Measurements from ENCODE around the gene HPN.
"Not testable (repeated sequence)": the region's sequence is repeated elsewhere in the genome, so short reads cannot be mapped to it uniquely, and the experiment has no call there.

Gene HPN

DNA sequence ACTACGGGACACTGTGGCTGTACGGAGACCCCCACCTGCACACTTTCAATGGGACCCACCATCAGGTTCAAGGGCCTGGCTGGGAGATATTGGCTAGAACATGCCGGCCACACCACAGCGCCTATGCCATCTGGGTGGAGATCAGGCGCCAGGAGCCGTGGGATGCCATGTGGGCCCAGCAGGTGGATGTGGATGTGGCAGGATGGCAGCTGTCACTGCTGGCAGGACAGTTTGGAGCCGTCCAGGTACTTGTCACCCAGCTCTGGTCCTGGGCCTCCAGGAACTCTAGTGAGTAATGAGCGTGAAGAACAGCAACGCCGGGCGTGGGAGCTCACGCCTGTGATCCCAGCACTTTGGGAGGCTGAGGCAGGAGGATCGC lies 58.4 kb downstream of the HPN start:
- POLR2A ChIA-PET = no interaction called here
- TF ChIP-seq NFRKB (IDR thresholded peaks at IDR 0.05) (no peak), FOXM1 (IDR thresholded peaks at IDR 0.05; ENCODE audit: borderline replicate concordance) (no peak), SUZ12 (IDR thresholded peaks at IDR 0.05) (no peak), L3MBTL2 (conservative IDR thresholded peaks at IDR 0.05) (no peak), FOXA1 (IDR thresholded peaks at IDR 0.05) (no peak), ELF4 (IDR thresholded peaks at IDR 0.05) (no peak), BHLHE40 (IDR thresholded peaks at IDR 0.05; ENCODE audit: borderline replicate concordance) (no peak), TARDBP (IDR thresholded peaks at IDR 0.05) (no peak), SP1 (IDR thresholded peaks at IDR 0.05) (no peak), CTBP1 (IDR thresholded peaks at IDR 0.05; ENCODE audit: borderline replicate concordance) (no peak), HDGF (IDR thresholded peaks at IDR 0.05; ENCODE audit: borderline replicate concordance) (no peak), ZNF384 (IDR thresholded peaks at IDR 0.05) (no peak)
- TF ChIP-seq, protein P1, sequence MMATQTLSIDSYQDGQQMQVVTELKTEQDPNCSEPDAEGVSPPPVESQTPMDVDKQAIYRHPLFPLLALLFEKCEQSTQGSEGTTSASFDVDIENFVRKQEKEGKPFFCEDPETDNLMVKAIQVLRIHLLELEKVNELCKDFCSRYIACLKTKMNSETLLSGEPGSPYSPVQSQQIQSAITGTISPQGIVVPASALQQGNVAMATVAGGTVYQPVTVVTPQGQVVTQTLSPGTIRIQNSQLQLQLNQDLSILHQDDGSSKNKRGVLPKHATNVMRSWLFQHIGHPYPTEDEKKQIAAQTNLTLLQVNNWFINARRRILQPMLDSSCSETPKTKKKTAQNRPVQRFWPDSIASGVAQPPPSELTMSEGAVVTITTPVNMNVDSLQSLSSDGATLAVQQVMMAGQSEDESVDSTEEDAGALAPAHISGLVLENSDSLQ (IDR thresholded peaks at IDR 0.05) = no peak
- DNase-seq (ENCODE audit: extremely low spot score) = no peak
- CTCF ChIA-PET = no interaction called here

DNA sequence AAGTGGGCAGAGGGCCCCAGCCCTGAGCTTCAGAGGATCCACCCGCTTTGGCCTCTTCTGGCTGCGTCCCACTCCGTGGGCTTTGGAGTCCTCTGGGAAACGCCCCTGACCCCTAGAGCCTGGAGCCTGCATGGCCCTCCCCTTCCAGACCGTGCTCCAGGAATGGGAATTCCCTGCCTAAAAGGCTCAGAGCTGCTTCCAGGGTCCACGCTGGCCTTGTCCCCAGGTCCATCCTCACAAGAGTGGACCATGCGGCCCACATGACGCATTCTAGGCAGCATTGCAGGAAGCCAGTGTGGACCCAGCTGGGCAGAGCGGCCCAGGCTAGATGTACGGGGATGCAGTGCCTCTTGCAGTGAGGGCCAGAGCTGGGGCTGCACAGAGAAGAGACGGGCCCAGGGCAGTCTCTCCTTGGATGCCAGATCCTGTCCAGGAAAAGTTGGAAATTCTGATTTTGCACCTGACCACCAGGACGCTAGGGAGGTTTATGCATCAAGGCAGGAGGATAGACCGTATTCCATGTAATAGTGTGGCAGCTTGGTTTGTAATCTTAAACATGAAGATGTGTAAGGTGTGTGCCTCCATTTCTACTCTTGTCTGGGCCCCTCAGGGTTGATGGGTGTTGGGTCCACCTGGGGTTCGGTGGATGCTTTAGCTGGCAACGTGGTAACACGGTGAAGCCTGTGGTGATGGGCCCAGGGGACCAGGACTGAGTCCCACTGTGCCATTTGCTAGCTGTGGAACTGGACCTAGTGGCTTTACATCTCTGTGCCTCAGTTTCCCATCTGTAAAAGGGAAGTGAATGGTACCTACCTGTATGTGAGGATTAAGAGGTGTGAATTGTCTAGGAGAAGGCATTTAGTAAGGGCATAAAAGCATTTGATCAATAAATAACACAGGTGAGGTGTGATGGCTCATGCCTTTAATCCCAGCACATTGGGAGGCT lies 59.3 kb downstream of the HPN start:
- CTCF ChIA-PET = interaction anchor here (1.0 kb wide), 1 partner anchor 14 kb away, joined by 5 read pairs; no protein-coding TSS in a partner anchor
- TF ChIP-seq LEF1 (IDR thresholded peaks at IDR 0.05; ENCODE audit: borderline replicate concordance) (no peak), BHLHE40 (IDR thresholded peaks at IDR 0.05; ENCODE audit: borderline replicate concordance) (no peak), ZNF384 (IDR thresholded peaks at IDR 0.05) (no peak), TARDBP (IDR thresholded peaks at IDR 0.05) (no peak), SUZ12 (IDR thresholded peaks at IDR 0.05) (no peak), ARNT (IDR thresholded peaks at IDR 0.05) (no peak), ELF4 (IDR thresholded peaks at IDR 0.05) (no peak), FOXK2 (IDR thresholded peaks at IDR 0.05) (no peak), HDGF (IDR thresholded peaks at IDR 0.05; ENCODE audit: borderline replicate concordance) (no peak), NFRKB (IDR thresholded peaks at IDR 0.05) (no peak)
- DNase-seq (ENCODE audit: extremely low spot score) = no peak
- POLR2A ChIA-PET = no interaction called here

DNA sequence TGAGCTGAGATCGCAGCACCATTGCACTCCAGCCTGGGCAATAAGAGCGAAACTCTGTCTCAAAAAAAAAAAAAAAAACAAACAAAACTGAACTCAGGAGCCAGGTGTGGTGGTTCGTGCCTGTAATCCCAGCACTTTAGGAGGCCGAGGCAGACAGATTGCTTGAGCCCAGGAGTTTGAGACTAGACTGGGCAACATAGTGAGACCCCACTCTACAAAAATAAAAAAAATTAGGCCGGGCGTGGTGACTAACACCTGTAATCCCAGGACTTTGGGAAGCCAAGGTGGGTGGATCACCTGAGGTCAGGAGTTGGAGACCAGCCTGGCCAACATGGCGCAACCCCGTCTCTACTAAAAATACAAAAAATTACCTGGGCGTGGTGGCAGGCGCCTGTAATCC lies 60.4 kb downstream of the HPN start:
- CTCF ChIA-PET; DNase-seq (ENCODE audit: extremely low spot score); POLR2A ChIA-PET: not testable (repeated sequence)

DNA sequence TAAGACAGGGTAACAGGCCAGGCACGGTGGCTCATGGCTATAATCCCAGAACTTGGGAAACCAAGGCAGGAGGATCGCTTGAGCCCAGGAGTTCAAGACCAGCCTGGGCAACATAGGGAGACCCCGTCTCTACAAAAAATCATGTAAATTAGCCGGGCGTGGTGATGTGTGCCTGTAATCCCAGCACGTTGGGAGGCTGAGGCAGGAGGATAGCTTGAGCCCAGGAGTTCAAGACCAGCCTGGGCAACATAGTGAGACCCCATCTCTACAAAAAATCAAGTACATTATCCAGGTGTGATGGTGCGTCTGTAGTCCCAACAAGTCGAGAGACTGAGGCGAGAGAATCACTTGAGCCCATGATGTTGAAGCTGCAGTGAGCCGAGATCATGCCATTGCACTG lies 62.1 kb downstream of the HPN start:
- CTCF ChIA-PET; POLR2A ChIA-PET; DNase-seq (ENCODE audit: extremely low spot score): not testable (repeated sequence)

DNA sequence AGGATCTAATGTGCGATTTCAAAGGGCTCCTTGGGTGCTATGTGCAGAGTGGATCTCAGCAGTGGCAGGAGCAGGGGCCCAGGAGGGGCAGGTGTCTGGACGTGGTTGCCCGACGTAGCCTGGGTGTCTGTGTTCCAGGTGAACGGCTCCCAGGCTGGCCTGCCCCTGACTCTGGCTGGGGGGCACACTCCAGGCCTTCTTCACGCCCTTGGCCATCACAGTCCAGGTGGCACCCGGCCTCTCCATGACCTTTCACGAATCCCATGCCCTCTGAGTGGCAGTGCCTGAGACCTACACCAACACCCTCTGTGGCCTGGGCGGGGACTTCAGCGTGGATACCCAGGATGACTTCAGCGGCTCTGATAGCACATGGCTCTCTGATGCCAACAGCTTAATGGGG lies 62.8 kb downstream of the HPN start:
- ChIA-PET CTCF (no interaction called here), POLR2A (no interaction called here)

DNA sequence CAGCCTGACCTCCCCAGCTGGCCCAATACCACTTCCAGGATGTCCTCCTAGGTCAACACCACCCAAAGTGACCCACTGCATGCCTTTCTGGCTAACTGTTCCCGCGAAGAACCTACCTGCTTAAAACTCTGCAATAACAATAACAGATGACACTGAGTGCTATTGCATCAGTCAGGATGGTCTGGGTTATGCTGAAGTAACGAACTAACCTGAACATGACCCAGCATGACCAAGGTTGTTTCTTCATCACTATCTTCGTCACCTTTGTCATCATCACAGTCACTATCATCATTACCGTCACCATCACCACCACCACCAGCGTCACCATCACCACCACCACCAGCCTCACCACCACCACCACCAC lies 63.5 kb downstream of the HPN start:
- no peak for DNase-seq (ENCODE audit: extremely low spot score)
- ChIA-PET POLR2A (no interaction called here), CTCF (no interaction called here)
- TF ChIP-seq BHLHE40 (IDR thresholded peaks at IDR 0.05; ENCODE audit: borderline replicate concordance) (no peak), LEF1 (IDR thresholded peaks at IDR 0.05; ENCODE audit: borderline replicate concordance) (no peak), NFRKB (IDR thresholded peaks at IDR 0.05) (no peak), ARNT (IDR thresholded peaks at IDR 0.05) (no peak), FOXA1 (IDR thresholded peaks at IDR 0.05) (no peak), ELF4 (IDR thresholded peaks at IDR 0.05) (no peak)
- TF ChIP-seq, protein P1 (IDR thresholded peaks at IDR 0.05) = no peak

More for the DNA sequence above, 62.8 kb downstream of the HPN start:
- no peak for DNase-seq (ENCODE audit: extremely low spot score)
- no peak for TF ChIP-seq SP1 (IDR thresholded peaks at IDR 0.05)
- TF ChIP-seq ELF4 (IDR thresholded peaks at IDR 0.05) = no peak
- no peak for TF ChIP-seq HDGF (IDR thresholded peaks at IDR 0.05; ENCODE audit: borderline replicate concordance)
- TF ChIP-seq LEF1 (IDR thresholded peaks at IDR 0.05; ENCODE audit: borderline replicate concordance) = no peak
- no peak for TF ChIP-seq NFRKB (IDR thresholded peaks at IDR 0.05)
- no peak for TF ChIP-seq ZNF384 (IDR thresholded peaks at IDR 0.05)
- no peak for TF ChIP-seq FOXA1 (IDR thresholded peaks at IDR 0.05)
- TF ChIP-seq BHLHE40 (IDR thresholded peaks at IDR 0.05; ENCODE audit: borderline replicate concordance) = no peak
- TF ChIP-seq, protein P1 (IDR thresholded peaks at IDR 0.05) = no peak
- no peak for TF ChIP-seq CTBP1 (IDR thresholded peaks at IDR 0.05; ENCODE audit: borderline replicate concordance)
- TF ChIP-seq FOXK2 (IDR thresholded peaks at IDR 0.05) = no peak
- no peak for TF ChIP-seq FOXM1 (IDR thresholded peaks at IDR 0.05; ENCODE audit: borderline replicate concordance)

Measured in HEK293T (cell line).